Tibial artery (tissue), 4 donors: ENCODE results near the gene RNF207.

Experiments
- DNase-seq, 2 donors: peaks; one replicate each; pipeline ENCODE4 v3.0.0-alpha.2; 2019
- H3K27ac ChIP-seq, 2 donors: fragments of 200-600 bp; sonication (generic) in 1 of 2; 1 replicate in 1 of 2; 2 replicates in 1 of 2; pipeline ENCODE4 v1.5.1; 2018 to 2019; ENCODE audit warnings: mild to moderate bottlenecking in 1 of 2
- H3K27me3 ChIP-seq, 2 donors: fragments of 200-600 bp; sonication (generic) in 1 of 2; one replicate each; pipeline versions ENCODE4 v1.5.1 to v1.6.0; 2016 to 2019
- H3K36me3 ChIP-seq, 3 donors: fragments of 200-600 bp; sonication (generic) in 2 of 3; one replicate each; pipeline ENCODE4 v1.5.1; 2016 to 2019; ENCODE audit warnings: mild to moderate bottlenecking in 2 of 3
- H3K4me1 ChIP-seq, 4 donors: fragments of 200-600 bp; sonication (generic) in 2 of 4; 1 replicate in 3 of 4; 2 replicates in 1 of 4; pipeline ENCODE4 v1.5.1; 2016 to 2019
- H3K4me3 ChIP-seq, 2 donors: fragments of 200-600 bp; sonication (generic) in 1 of 2; 1 replicate in 1 of 2; 2 replicates in 1 of 2; pipeline ENCODE4 v1.5.1; 2018 to 2019; ENCODE audit warnings: mild to moderate bottlenecking in 2 of 2
- H3K9me3 ChIP-seq, 3 donors: fragments of 200-600 bp; sonication (generic) in 1 of 3; one replicate each; pipeline ENCODE4 v1.5.1; 2016 to 2019
- intact Hi-C: fragments of 100-400 bp; cut with DNase I; formaldehyde crosslinking; loops from one replicate; pipeline ENCODE4 v1.15.0; 2023; ENCODE audit warnings: low total_unique reads
- TF ChIP-seq, protein P1 (sequence below), 2 experiments: fragments of 200-600 bp in 1 of 2; fragments of 450-650 bp in 1 of 2; IDR thresholded peaks; one replicate each; pipeline ENCODE4 v1.5.1; 2017 to 2019; ENCODE audit warnings: antibody characterized with exemption in 2 of 2, mild to moderate bottlenecking in 1 of 2, moderate library complexity in 1 of 2

Gene RNF207

GRCh38 chr1:6176779-6177178 lies 29.1 kb upstream of the RNF207 start:
- peaks cover 0 to 67% of the 10 kb centered on the region in 2 donors for H3K27me3 ChIP-seq
- intact Hi-C loops = no loop called here
- DNase-seq = no peak

DNA sequence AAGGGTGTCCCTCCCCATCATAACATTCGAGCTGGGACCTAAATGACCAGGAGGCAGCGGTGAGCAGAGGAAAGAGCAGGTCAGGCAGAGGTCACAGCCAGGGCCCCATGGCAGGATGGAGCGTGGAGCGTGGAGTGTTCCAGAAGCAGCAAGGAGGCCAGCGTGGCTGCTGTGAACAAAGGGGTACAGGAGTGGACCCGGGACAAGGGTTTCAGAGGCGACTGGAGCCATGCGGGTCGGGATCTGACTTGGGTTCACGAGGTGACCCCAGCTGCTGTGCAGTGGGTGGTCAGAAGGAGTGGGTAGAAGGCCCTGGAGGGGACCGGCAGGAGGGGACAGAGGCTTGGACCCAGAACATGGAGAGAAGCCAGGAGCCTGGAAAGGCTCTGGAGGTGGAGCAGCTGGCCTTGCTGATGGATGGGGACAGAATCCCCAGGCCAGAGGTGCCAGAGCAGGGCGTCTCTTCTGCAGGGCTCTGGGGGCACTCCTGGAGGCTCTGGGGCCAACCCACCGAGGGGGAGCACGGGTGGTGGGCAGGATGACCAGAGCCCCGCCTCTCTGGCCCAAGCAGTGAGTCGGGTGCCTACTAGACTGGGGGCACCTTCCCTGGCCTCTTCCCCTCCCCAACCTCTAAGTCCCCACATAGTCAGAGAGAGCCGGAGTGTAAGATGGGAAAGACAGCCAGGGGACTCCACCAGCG lies 28.1 kb upstream of the RNF207 start:
- H3K4me3 ChIP-seq = no peak overlapping the region
- intact Hi-C loops = no loop called here
- no peak overlapping the region for H3K27ac ChIP-seq
- no peaks in the 10 kb centered on the region for H3K36me3 ChIP-seq
- no peak for DNase-seq
- peaks cover 0 to 57% of the 10 kb centered on the region in 2 donors for H3K27me3 ChIP-seq
- TF ChIP-seq, protein P1, sequence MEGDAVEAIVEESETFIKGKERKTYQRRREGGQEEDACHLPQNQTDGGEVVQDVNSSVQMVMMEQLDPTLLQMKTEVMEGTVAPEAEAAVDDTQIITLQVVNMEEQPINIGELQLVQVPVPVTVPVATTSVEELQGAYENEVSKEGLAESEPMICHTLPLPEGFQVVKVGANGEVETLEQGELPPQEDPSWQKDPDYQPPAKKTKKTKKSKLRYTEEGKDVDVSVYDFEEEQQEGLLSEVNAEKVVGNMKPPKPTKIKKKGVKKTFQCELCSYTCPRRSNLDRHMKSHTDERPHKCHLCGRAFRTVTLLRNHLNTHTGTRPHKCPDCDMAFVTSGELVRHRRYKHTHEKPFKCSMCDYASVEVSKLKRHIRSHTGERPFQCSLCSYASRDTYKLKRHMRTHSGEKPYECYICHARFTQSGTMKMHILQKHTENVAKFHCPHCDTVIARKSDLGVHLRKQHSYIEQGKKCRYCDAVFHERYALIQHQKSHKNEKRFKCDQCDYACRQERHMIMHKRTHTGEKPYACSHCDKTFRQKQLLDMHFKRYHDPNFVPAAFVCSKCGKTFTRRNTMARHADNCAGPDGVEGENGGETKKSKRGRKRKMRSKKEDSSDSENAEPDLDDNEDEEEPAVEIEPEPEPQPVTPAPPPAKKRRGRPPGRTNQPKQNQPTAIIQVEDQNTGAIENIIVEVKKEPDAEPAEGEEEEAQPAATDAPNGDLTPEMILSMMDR (IDR thresholded peaks at IDR 0.05) = no peak
- H3K9me3 ChIP-seq = no peaks in the 10 kb centered on the region
- peaks cover 0 to 39% (median 29%) of the 10 kb centered on the region in 4 donors for H3K4me1 ChIP-seq

More at GRCh38 chr1:6176779-6177178, 29.1 kb upstream of the RNF207 start:
- Histone ChIP-seq H3K9me3 (no peaks in the 10 kb centered on the region), H3K4me3 (no peak overlapping the region), H3K27ac (no peak overlapping the region), H3K4me1 (peaks cover 0 to 34% (median 29%) of the 10 kb centered on the region in 4 donors), H3K36me3 (no peaks in the 10 kb centered on the region)
- TF ChIP-seq, protein P1 (IDR thresholded peaks at IDR 0.05) = no peak

GRCh38 chr1:6178751-6179563 lies 27.0 kb upstream of the RNF207 start:
- DNase-seq = no peak
- Histone ChIP-seq H3K36me3 (no peaks in the 10 kb centered on the region), H3K4me3 (peak overlapping the region; percentile 45 to 50), H3K27ac (no peak overlapping the region), H3K4me1 (peaks cover 0 to 45% (median 29%) of the 10 kb centered on the region in 4 donors), H3K9me3 (no peaks in the 10 kb centered on the region), H3K27me3 (peaks cover 0 to 48% of the 10 kb centered on the region in 2 donors)
- TF ChIP-seq, protein P1 (IDR thresholded peaks at IDR 0.05) = no peak
- intact Hi-C loops = no loop called here

DNA sequence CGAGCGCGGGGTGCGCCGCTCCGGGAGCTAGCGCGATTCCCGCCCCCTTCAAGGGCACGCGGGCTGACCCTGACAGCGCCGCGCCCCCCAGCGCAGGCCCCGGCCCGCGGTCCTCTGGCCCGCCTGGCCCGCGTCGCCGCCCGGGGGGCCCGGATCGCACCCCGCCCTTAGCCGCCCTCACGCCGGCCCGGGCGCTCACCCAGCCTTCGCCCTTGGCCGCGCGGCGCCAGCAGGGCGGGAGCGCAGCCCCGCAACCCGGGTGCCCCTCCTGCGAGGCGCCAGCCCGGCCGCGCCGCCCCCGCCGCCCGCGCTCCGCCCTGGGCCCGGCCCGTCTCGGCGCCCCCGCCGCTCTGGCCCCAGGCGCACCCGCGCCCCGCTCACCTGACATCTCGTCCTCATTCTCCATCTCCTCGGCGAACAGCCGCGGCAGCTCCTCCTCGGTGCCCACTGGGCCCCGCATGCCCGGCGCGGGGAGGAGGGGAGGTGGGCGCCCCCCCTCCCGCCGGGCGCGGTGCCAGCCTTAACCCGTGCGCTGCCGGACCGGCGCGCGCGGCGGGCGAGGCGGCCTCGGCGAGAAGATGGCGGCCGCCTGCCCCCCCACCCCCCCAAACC lies 26.2 kb upstream of the RNF207 start:
- Histone ChIP-seq H3K4me3 (peak overlapping the region; percentile 45 to 50), H3K4me1 (peaks cover 0 to 45% (median 29%) of the 10 kb centered on the region in 4 donors), H3K9me3 (no peaks in the 10 kb centered on the region), H3K27ac (no peak overlapping the region), H3K27me3 (peaks cover 0 to 47% of the 10 kb centered on the region in 2 donors), H3K36me3 (no peaks in the 10 kb centered on the region)
- DNase-seq = no peak
- TF ChIP-seq, protein P1 (IDR thresholded peaks at IDR 0.05) = no peak
- intact Hi-C loops = no loop called here

- peaks cover 0 to 44% of the 10 kb centered on the region in 2 donors for H3K27me3 ChIP-seq
- TF ChIP-seq, protein P1 (IDR thresholded peaks at IDR 0.05) = no peak
- H3K4me1 ChIP-seq = peaks cover 0 to 45% (median 29%) of the 10 kb centered on the region in 4 donors
- H3K9me3 ChIP-seq = no peaks in the 10 kb centered on the region
- H3K27ac ChIP-seq = peak within 1 kb of the TSS in 1 of 2 donors; percentile 25
- H3K4me3 ChIP-seq = peak within 1 kb of the TSS; percentile 45 to 50
- intact Hi-C loops = no loop called here
- H3K36me3 ChIP-seq = peaks cover 0 to 2% (median 0%) of the 10 kb centered on the region in 3 donors
- no peak for DNase-seq
Measured at GRCh38 chr1:6180268-6180706, 25.6 kb upstream of the RNF207 start, which contains the start of gene CHD5. CHD5 (minus strand) TSS chr1:6180321; CDS start chr1:6180023, 298 bp downstream.
